Transverse colon (tissue), 4 donors: ENCODE results near the gene BRSK2.

Experiments used
- POLR2A ChIP-seq: fragments of 450-650 bp; IDR thresholded peaks from one replicate; pipeline ENCODE4 v1.6.1; 2016; ENCODE audit warnings: antibody characterized with exemption, mild to moderate bottlenecking, moderate library complexity
- POLR2AphosphoS5 ChIP-seq, 3 donors: sonication (generic); formaldehyde crosslinking; IDR thresholded peaks; one replicate each; pipeline ENCODE4 v1.6.1; 2016; ENCODE audit warnings: antibody characterized with exemption in 3 of 3
- TF ChIP-seq, protein P1 (sequence below), 5 experiments: fragments of 200-600 bp in 3 of 5; fragments of 450-650 bp in 2 of 5; sonication (generic) in 3 of 5; IDR thresholded peaks; 1 replicate in 2 of 5; 2 replicates in 3 of 5; pipeline ENCODE4 v1.5.1; 2016 to 2017; ENCODE audit warnings: antibody characterized with exemption in 5 of 5, inconsistent platforms in 3 of 5, mild to moderate bottlenecking in 2 of 5, moderate library complexity in 1 of 5

DNA sequence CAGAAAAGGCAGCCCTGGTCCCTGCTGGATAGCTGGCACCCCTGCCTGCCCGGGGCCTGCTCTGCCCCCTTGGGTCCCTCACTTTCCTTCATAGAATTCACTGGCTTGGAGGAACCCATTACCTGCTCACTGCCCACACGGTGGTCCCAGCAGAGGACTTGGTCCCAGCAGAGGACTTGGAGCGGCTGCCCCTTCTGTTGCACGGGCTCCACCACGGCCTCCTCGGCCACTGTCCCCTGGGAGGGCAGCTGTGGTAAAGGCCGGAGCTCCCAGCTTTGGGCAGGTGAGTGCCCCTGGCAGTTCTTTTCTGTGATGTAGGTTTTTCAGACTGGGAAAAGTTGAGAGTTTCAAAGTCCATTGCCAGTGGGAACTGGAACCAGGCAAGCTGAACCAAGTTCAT, 25.9 kb downstream of the BRSK2 start:
- TF ChIP-seq, protein P1, sequence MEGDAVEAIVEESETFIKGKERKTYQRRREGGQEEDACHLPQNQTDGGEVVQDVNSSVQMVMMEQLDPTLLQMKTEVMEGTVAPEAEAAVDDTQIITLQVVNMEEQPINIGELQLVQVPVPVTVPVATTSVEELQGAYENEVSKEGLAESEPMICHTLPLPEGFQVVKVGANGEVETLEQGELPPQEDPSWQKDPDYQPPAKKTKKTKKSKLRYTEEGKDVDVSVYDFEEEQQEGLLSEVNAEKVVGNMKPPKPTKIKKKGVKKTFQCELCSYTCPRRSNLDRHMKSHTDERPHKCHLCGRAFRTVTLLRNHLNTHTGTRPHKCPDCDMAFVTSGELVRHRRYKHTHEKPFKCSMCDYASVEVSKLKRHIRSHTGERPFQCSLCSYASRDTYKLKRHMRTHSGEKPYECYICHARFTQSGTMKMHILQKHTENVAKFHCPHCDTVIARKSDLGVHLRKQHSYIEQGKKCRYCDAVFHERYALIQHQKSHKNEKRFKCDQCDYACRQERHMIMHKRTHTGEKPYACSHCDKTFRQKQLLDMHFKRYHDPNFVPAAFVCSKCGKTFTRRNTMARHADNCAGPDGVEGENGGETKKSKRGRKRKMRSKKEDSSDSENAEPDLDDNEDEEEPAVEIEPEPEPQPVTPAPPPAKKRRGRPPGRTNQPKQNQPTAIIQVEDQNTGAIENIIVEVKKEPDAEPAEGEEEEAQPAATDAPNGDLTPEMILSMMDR (IDR thresholded peaks at IDR 0.05): no peak
- TF ChIP-seq POLR2A (no peak), POLR2AphosphoS5 (IDR thresholded peaks at IDR 0.05) (no peak)
